SK-N-SH treated with all-trans-retinoic acid at 6 μM for 48 hours (cell line): ENCODE measurements around the gene POU3F1.

ENCODE experiments used
- ARNTL ChIP-seq: fragments of 450-650 bp; formaldehyde crosslinking; IDR thresholded peaks from 2 replicates; pipeline ENCODE4 v1.5.0; 2020; ENCODE audit warnings: low read depth, mild to moderate bottlenecking, moderate library complexity, borderline replicate concordance
- BACH2 ChIP-seq: fragments of 250-450 bp; sonication (Bioruptor Pico); IDR thresholded peaks from 2 replicates; pipeline ENCODE4 v1.9.0; 2021; ENCODE audit warnings: mild to moderate bottlenecking, borderline replicate concordance
- ISL1 ChIP-seq: fragments of 250-450 bp; sonication (Bioruptor Pico); IDR thresholded peaks from 2 replicates; pipeline ENCODE4 v2.1.2; 2022; ENCODE audit warnings: mild to moderate bottlenecking, moderate library complexity
- OSR1 ChIP-seq: fragments of 250-450 bp; sonication (Bioruptor Pico); IDR thresholded peaks from 2 replicates; pipeline ENCODE4 v1.8.0; 2022; ENCODE audit warnings: moderate library complexity, mild to moderate bottlenecking, inconsistent platforms
- PATZ1 ChIP-seq: fragments of 250-450 bp; sonication (Bioruptor Pico); IDR thresholded peaks from 2 replicates; pipeline ENCODE4 v1.8.0; 2020; ENCODE audit warnings: mild to moderate bottlenecking, moderate library complexity, borderline replicate concordance
- PPARA ChIP-seq: fragments of 250-450 bp; sonication (Bioruptor Pico); IDR thresholded peaks from 2 replicates; pipeline ENCODE4 v1.5.0; 2020; ENCODE audit warnings: mild to moderate bottlenecking, borderline replicate concordance
- SNAI2 ChIP-seq: fragments of 250-450 bp; sonication (Bioruptor Pico); IDR thresholded peaks from 2 replicates; pipeline ENCODE4 v1.5.0; 2020; ENCODE audit warnings: mild to moderate bottlenecking, moderate library complexity
- TCF4 ChIP-seq: fragments of 250-450 bp; sonication (Bioruptor Pico); IDR thresholded peaks from 2 replicates; pipeline ENCODE4 v1.8.0; 2021; ENCODE audit warnings: mild to moderate bottlenecking, moderate library complexity, borderline replicate concordance
- ZC3H10 ChIP-seq: fragments of 250-450 bp; sonication (Bioruptor Pico); IDR thresholded peaks from 2 replicates; pipeline ENCODE4 v1.5.1; 2021; ENCODE audit warnings: mild to moderate bottlenecking, moderate library complexity
- ZFP3 ChIP-seq: fragments of 250-450 bp; sonication (Bioruptor Pico); IDR thresholded peaks from 2 replicates; pipeline ENCODE4 v1.5.0; 2020; ENCODE audit warnings: mild to moderate bottlenecking, moderate library complexity
- ZFP30 ChIP-seq: fragments of 450-650 bp; formaldehyde crosslinking; IDR thresholded peaks from 2 replicates; pipeline ENCODE4 v1.5.0; 2022; ENCODE audit warnings: mild to moderate bottlenecking, moderate library complexity
- ZNF70 ChIP-seq: fragments of 450-650 bp; formaldehyde crosslinking; IDR thresholded peaks from 2 replicates; pipeline ENCODE4 v1.5.0; 2020; ENCODE audit warnings: mild to moderate bottlenecking, moderate library complexity
- ZNF8 ChIP-seq: fragments of 450-650 bp; formaldehyde crosslinking; IDR thresholded peaks from 2 replicates; pipeline ENCODE4 v1.5.0; 2020; ENCODE audit warnings: mild to moderate bottlenecking, moderate library complexity
- TF ChIP-seq, protein P1 (sequence below): fragments of 250-450 bp; sonication (Bioruptor Pico); IDR thresholded peaks from 2 replicates; pipeline ENCODE4 v1.5.1; 2020; ENCODE audit warnings: low read depth, mild to moderate bottlenecking, moderate library complexity

DNA sequence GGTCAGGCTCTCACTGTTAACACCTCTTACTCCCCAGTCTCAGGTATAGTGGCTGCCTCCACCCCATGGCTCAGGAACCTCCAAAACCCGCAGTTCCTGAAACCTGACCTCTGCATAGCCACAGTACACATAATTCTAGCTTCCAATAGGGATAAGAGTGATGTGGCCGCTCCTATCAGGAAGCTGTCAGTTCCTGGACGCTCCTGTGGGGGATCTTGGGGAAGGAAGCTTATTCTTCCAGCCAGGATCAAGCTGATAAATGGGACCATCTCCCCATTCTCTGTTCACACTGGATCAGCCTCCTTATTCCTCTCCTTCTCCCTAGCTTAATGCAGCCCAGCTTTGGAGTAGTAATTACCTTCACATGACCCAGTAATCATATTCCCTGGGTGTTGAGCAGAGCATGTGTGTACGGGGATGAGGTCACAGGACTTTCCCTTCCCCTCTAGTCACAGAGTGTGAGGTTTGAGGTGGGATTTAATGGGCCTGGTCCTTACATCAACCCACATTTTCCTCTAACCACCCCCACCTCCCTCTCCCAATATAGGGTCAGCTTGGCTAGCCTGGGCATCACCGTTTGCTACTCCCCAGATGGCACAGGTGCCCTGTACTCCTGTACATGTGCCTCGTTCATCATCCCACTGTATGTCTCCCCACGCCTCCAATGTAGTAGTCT is 7.0 kb upstream of the POU3F1 start:
- TF ChIP-seq OSR1 (CRISPR knock-in tag) (no peak), PPARA (CRISPR knock-in tag) (no peak), ZFP30 (CRISPR knock-in tag) (no peak), TCF4 (no peak), ZFP3 (CRISPR knock-in tag) (no peak), ARNTL (CRISPR knock-in tag) (no peak), BACH2 (CRISPR knock-in tag) (no peak), ZNF8 (CRISPR knock-in tag) (no peak), PATZ1 (no peak), ZNF70 (CRISPR knock-in tag) (no peak), SNAI2 (no peak), ISL1 (CRISPR knock-in tag) (no peak), ZC3H10 (no peak)
- TF ChIP-seq, protein P1, sequence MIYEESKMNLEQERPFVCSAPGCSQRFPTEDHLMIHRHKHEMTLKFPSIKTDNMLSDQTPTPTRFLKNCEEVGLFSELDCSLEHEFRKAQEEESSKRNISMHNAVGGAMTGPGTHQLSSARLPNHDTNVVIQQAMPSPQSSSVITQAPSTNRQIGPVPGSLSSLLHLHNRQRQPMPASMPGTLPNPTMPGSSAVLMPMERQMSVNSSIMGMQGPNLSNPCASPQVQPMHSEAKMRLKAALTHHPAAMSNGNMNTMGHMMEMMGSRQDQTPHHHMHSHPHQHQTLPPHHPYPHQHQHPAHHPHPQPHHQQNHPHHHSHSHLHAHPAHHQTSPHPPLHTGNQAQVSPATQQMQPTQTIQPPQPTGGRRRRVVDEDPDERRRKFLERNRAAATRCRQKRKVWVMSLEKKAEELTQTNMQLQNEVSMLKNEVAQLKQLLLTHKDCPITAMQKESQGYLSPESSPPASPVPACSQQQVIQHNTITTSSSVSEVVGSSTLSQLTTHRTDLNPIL (CRISPR knock-in tag), result no peak
